Smooth muscle cell (in vitro differentiated cells): ENCODE data around the gene ENOX2. TPM values are rescaled to one million over a fixed set of nuclear protein-coding genes. Genes with fewer than 3 reads are reported as not detected.

Experiments used
- DNase-seq: peaks from one replicate; lab custom pipeline; 2025; ENCODE audit not compliant: unreplicated experiment; lab: John Stamatoyannopoulos, UW
- H2AFZ ChIP-seq: fragments of 200-600 bp; sonication (generic); 2 replicates; pipeline ENCODE4 v1.6.0; 2016; ENCODE audit warnings: antibody characterized with exemption, low read depth, mild to moderate bottlenecking
- H3F3A ChIP-seq: fragments of 200-600 bp; sonication (generic); 2 replicates; pipeline ENCODE4 v1.6.0; 2017; ENCODE audit warnings: antibody characterized with exemption, low read depth
- H3K27ac ChIP-seq: fragments of 200-600 bp; sonication (generic); 2 replicates; pipeline ENCODE4 v1.5.1; 2016; ENCODE audit warnings: low read depth, mild to moderate bottlenecking
- H3K27me3 ChIP-seq: fragments of 200-600 bp; sonication (generic); 2 replicates; pipeline ENCODE4 v1.6.1; 2016; ENCODE audit warnings: low read depth, mild to moderate bottlenecking
- H3K36me3 ChIP-seq: fragments of 200-600 bp; sonication (generic); 2 replicates; pipeline ENCODE4 v1.5.1; 2016; ENCODE audit warnings: low read depth
- H3K4me1 ChIP-seq: fragments of 200-600 bp; sonication (generic); 2 replicates; pipeline ENCODE4 v1.5.1; 2016; ENCODE audit warnings: low read depth
- H3K4me2 ChIP-seq: fragments of 200-600 bp; sonication (generic); 2 replicates; pipeline ENCODE4 v1.6.0; 2016; ENCODE audit warnings: mild to moderate bottlenecking
- H3K4me3 ChIP-seq: fragments of 200-600 bp; sonication (generic); 2 replicates; pipeline ENCODE4 v1.5.1; 2016; ENCODE audit warnings: mild to moderate bottlenecking
- H3K79me2 ChIP-seq: fragments of 200-600 bp; sonication (generic); 2 replicates; pipeline ENCODE4 v1.6.0; 2016; ENCODE audit warnings: low read depth, mild to moderate bottlenecking
- H3K9ac ChIP-seq: fragments of 200-600 bp; sonication (generic); 2 replicates; pipeline ENCODE4 v1.6.0; 2016; ENCODE audit warnings: low read depth
- H3K9me3 ChIP-seq: fragments of 200-600 bp; sonication (generic); replicated peaks from 2 replicates; pipeline ENCODE4 v1.5.1; 2016; ENCODE audit warnings: low read depth
- H4K20me1 ChIP-seq: fragments of 200-600 bp; sonication (generic); 2 replicates; pipeline ENCODE4 v1.6.0; 2016; ENCODE audit warnings: low read depth
- WGBS: methylation state at CpG from one replicate; pipeline ENCODE4 v1.1.7; 2016; ENCODE audit warnings: low lambda C conversion rate; 5-methylcytosine and 5-hydroxymethylcytosine counted together
- polyA plus RNA-seq: library from polyadenylated mRNA; unstranded; fragments of >200 nt; fragmentation: Nextera tagmentation; extraction: Ambion mirVana; gene quantifications from 2 replicates; pipeline ENCODE4 v1.2.1, GENCODE V29; 2016
- total RNA-seq: library from RNA; depleted of rRNA; stranded (reverse); fragments of >200 nt; gene quantifications from 2 replicates; pipeline ENCODE4 v1.2.3, GENCODE V29; 2014
- TF ChIP-seq, protein P1 (sequence below): fragments of 200-600 bp; sonication (generic); IDR thresholded peaks from 2 replicates; pipeline ENCODE4 v1.5.1; 2017; ENCODE audit warnings: borderline replicate concordance, mild to moderate bottlenecking, antibody characterized with exemption; ENCODE audit not compliant: insufficient read depth, poor library complexity, severe bottlenecking

Gene ENOX2
- total and polyA plus RNA-seq, 2 experiments from 2014 or later = 7.0 to 11.2 TPM

DNA sequence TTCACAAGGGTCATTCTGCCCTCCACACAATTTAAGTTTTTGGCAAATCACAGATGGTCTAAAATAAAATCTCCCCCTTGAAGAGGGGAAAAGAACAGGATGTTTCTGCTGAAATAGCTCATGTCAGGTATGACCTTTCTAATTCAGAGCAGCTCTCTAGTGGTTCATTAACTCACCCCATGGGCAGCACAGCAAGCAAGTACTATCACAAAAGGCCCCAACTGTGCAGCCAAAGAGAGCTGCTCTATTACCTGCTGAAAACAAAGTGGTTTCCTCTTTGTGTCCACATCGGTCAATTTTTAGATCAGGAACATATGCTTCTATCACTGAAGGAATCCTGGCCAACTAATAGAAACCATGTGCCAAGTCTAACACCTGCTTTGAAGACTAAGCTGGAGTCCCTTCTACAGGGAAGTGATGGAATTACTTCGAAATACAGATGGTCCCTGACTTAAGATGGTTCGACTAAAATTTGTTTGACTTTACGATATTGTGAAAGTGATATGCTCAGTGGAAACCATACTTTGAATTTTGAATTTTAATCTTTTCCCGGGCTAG is 164.3 kb downstream of the ENOX2 start:
- H3K4me3 ChIP-seq = no peak overlapping the region
- H3F3A ChIP-seq = no peaks in the 10 kb centered on the region
- H2AFZ ChIP-seq = no peak overlapping the region
- H4K20me1 ChIP-seq = no peaks in the 10 kb centered on the region
- no peaks in the 10 kb centered on the region for H3K36me3 ChIP-seq
- WGBS = 79% methylated on average over 5 of the region's 5 CpGs
- H3K4me2 ChIP-seq = no peak overlapping the region
- TF ChIP-seq, protein P1, sequence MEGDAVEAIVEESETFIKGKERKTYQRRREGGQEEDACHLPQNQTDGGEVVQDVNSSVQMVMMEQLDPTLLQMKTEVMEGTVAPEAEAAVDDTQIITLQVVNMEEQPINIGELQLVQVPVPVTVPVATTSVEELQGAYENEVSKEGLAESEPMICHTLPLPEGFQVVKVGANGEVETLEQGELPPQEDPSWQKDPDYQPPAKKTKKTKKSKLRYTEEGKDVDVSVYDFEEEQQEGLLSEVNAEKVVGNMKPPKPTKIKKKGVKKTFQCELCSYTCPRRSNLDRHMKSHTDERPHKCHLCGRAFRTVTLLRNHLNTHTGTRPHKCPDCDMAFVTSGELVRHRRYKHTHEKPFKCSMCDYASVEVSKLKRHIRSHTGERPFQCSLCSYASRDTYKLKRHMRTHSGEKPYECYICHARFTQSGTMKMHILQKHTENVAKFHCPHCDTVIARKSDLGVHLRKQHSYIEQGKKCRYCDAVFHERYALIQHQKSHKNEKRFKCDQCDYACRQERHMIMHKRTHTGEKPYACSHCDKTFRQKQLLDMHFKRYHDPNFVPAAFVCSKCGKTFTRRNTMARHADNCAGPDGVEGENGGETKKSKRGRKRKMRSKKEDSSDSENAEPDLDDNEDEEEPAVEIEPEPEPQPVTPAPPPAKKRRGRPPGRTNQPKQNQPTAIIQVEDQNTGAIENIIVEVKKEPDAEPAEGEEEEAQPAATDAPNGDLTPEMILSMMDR = no peak
- no peak overlapping the region for H3K27ac ChIP-seq
- H3K27me3 ChIP-seq = no peaks in the 10 kb centered on the region
- no peak overlapping the region for H3K9ac ChIP-seq
- no peak for DNase-seq
- no peaks in the 10 kb centered on the region for H3K4me1 ChIP-seq
- no peaks in the 10 kb centered on the region for H3K9me3 ChIP-seq
- no peaks in the 10 kb centered on the region for H3K79me2 ChIP-seq

DNA sequence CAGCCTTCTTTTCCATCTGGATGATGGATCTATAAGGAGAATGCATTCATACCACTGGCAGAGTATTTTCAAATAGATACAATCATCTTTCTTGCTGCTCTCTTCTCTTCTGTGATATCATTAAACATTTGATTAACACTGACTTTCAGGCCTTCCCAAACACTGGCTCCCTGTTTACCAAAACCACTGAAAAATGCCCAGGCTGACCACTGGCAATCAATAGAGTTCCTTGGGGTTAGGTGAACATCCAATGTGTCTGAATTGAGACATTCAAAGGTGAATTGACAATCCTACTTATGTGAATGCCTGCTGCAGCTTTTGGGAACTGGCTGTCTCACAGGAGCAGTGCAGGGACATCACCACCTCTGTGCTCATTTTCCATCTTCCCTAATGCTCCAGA is 168.3 kb downstream of the ENOX2 start:
- H3K9ac ChIP-seq = no peak overlapping the region
- no peaks in the 10 kb centered on the region for H4K20me1 ChIP-seq
- no peaks in the 10 kb centered on the region for H3K27me3 ChIP-seq
- no peak overlapping the region for H3K27ac ChIP-seq
- TF ChIP-seq, protein P1 = no peak
- no peaks in the 10 kb centered on the region for H3K4me1 ChIP-seq
- no peaks in the 10 kb centered on the region for H3K9me3 ChIP-seq
- no peaks in the 10 kb centered on the region for H3K36me3 ChIP-seq
- H3F3A ChIP-seq = no peaks in the 10 kb centered on the region
- H2AFZ ChIP-seq = no peak overlapping the region
- H3K4me3 ChIP-seq = no peak overlapping the region
- H3K79me2 ChIP-seq = no peaks in the 10 kb centered on the region
- H3K4me2 ChIP-seq = no peak overlapping the region
- no peak for DNase-seq

DNA sequence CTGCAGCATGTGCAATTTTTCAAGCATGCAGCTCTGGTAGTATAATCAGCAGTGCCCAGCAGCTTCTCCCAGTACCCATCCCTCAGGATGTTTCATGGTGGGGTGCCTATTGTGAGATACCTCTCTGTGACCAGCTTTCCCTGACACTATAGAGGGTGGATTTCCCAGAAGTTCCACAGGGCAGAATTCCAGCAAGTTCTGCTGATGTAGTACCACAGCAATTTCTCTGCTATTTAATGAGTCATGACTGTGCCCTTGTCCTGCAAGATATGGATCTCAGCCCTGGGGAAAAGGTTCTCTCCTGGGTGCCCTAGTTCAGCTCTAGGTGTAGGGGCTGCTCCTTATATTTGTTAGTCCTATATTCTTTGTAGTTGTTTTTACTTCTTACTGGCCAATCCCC is 174.8 kb downstream of the ENOX2 start:
- Histone ChIP-seq H3K27ac (no peak overlapping the region), H3K4me3 (no peak overlapping the region), H3K4me2 (no peak overlapping the region), H3K79me2 (no peaks in the 10 kb centered on the region), H3F3A (no peaks in the 10 kb centered on the region), H3K9me3 (peaks cover 2% of the 10 kb centered on the region), H4K20me1 (no peaks in the 10 kb centered on the region), H3K4me1 (no peaks in the 10 kb centered on the region), H2AFZ (no peak overlapping the region), H3K36me3 (no peaks in the 10 kb centered on the region), H3K9ac (no peak overlapping the region), H3K27me3 (peaks cover 4% of the 10 kb centered on the region)
- TF ChIP-seq, protein P1 = no peak
- DNase-seq = no peak

DNA sequence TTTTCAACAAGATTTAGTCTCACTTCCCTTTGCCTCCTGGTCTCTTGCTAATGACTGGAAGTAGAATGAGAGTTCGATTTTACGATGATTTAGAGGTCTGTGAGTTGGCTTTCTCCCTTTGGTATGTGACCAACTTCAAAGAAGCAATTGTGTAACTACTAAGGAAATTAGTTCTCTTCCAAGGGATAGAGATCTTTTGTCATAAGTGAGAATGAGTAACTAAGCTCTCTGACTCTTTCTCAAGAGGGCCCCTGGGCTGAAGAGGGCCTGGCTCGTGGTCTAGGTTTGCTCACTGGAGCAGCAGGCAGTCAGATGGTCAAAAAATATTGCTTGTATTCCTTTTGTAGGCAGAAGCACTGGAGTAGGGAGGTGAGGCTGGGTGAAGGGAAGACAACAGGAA is 176.3 kb downstream of the ENOX2 start:
- Histone ChIP-seq H3K79me2 (no peaks in the 10 kb centered on the region), H3K9ac (no peak overlapping the region), H3K27me3 (peaks cover 4% of the 10 kb centered on the region), H3K27ac (no peak overlapping the region), H4K20me1 (no peaks in the 10 kb centered on the region), H3K4me1 (no peaks in the 10 kb centered on the region), H3K4me3 (no peak overlapping the region), H3K9me3 (peaks cover 2% of the 10 kb centered on the region), H2AFZ (no peak overlapping the region), H3F3A (no peaks in the 10 kb centered on the region), H3K36me3 (no peaks in the 10 kb centered on the region), H3K4me2 (no peak overlapping the region)
- TF ChIP-seq, protein P1 = no peak
- DNase-seq = no peak
- WGBS = 42% methylated on average over 3 of the region's 3 CpGs
